GM19452 (cell line): ENCODE measurements around the gene CH25H.

Source experiments
- ATAC-seq: cut with Tn5 transposase; IDR thresholded peaks from one replicate; pipeline ENCODE4 v1.9.1; 2021; ENCODE audit not compliant: unreplicated experiment

The CH25H gene

GRCh38 chr10:89235073-89235798, 28.1 kb upstream of the CH25H start:
- ATAC-seq: no peak

- ATAC-seq: no peak
Measured at GRCh38 chr10:89233033-89233432, 25.9 kb upstream of the CH25H start.

- no peak for ATAC-seq
Measured at GRCh38 chr10:89228962-89229361, 21.8 kb upstream of the CH25H start.

GRCh38 chr10:89228146-89228545, 21.0 kb upstream of the CH25H start:
- ATAC-seq: no peak

- no peak for ATAC-seq
Measured at GRCh38 chr10:89226891-89227290, 19.8 kb upstream of the CH25H start.

- ATAC-seq: no peak
Measured at GRCh38 chr10:89224739-89225443, 17.8 kb upstream of the CH25H start.

- no peak for ATAC-seq
Measured at GRCh38 chr10:89221919-89222318, 14.8 kb upstream of the CH25H start.

GRCh38 chr10:89219513-89220218, 12.5 kb upstream of the CH25H start:
- no peak for ATAC-seq

GRCh38 chr10:89217057-89217990, 10.2 kb upstream of the CH25H start:
- ATAC-seq: no peak

GRCh38 chr10:89216056-89216455, 8.9 kb upstream of the CH25H start:
- no peak for ATAC-seq

GRCh38 chr10:89215511-89215910, 8.4 kb upstream of the CH25H start:
- ATAC-seq: no peak

GRCh38 chr10:89214566-89215165, 7.5 kb upstream of the CH25H start:
- no peak for ATAC-seq

- no peak for ATAC-seq
Measured at GRCh38 chr10:89213191-89213808, 6.2 kb upstream of the CH25H start.

GRCh38 chr10:89210794-89211425, 3.8 kb upstream of the CH25H start:
- ATAC-seq: no peak

GRCh38 chr10:89209718-89210117, 2.6 kb upstream of the CH25H start:
- no peak for ATAC-seq

- peak; percentile 28 for ATAC-seq
Measured at GRCh38 chr10:89207801-89208551, 859 bp upstream of the CH25H start.

- ATAC-seq: peak; percentile 39
Measured at GRCh38 chr10:89206402-89207180, 526 bp downstream of the CH25H start.

GRCh38 chr10:89204621-89205185, 2.4 kb downstream of the CH25H start:
- ATAC-seq: no peak
